Measurements from ENCODE around the gene SLC12A8.

SLC12A8 gene

GRCh38 chr3:125186261-125186787 lies 26.2 kb downstream of the SLC12A8 start:
- peak; percentile 17 for DNase-seq

GRCh38 chr3:125185805-125186204 lies 26.7 kb downstream of the SLC12A8 start:
- no peak for DNase-seq

GRCh38 chr3:125179884-125180240 lies 32.7 kb downstream of the SLC12A8 start:
- no peak for DNase-seq

DNA sequence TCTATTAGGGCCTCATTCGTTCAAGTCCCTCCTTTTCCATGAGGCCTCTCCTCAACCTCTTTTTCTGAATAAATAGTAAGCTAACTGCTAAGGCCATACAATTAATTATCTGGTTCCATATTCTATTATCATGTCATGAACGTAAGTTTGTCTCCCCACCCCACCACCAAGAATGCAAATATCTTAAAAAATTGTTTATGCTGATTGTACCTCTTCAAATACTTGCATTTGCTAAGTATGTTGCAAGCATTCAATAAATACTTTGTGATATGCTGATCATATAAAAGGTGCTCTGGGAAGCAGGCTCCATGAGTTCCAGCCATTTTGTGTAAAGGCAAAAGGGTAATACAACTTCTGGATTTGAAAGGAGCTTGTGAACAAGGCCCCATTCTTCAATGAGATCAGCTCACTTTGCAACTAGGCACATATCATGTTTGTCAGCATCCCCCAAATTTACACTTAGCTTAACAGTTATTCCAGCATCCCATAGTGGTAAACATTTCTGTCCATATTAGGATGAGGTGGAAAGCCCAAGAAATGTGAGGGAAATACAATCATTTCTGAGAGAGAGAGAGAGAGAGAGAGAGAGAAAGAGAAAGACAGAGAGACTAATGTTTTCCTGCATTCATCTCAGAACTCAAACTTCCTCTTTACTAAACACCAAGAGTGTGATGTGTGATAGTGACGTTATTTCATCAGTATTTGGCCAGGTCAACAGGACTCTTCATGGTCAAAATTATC lies 33.2 kb downstream of the SLC12A8 start:
- no peak for DNase-seq

DNA sequence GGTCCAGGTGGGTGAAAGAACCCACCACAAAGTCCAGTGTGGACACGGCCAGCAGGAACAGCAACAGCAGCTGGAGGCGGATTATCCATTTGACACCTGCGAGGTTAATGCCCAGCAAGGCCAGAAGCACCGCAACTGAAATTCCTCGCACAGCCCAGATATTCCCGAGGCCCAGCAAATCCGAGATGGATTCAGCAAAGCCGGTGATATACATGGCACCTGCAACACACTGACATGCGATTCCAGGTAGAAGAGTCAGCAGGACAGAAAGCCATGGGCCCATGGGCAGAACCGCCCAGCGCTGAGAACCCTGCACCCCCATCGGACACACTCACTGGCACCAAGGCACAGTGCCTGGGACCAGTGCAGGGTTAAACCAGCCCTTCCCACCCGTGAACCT lies 34.8 kb downstream of the SLC12A8 start:
- DNase-seq: no peak

GRCh38 chr3:125175295-125176078 lies 37.1 kb downstream of the SLC12A8 start:
- DNase-seq: no peak

- no peak for DNase-seq
These were observed 40.2 kb downstream of the SLC12A8 start for GRCh38 chr3:125172346-125172745.

DNA sequence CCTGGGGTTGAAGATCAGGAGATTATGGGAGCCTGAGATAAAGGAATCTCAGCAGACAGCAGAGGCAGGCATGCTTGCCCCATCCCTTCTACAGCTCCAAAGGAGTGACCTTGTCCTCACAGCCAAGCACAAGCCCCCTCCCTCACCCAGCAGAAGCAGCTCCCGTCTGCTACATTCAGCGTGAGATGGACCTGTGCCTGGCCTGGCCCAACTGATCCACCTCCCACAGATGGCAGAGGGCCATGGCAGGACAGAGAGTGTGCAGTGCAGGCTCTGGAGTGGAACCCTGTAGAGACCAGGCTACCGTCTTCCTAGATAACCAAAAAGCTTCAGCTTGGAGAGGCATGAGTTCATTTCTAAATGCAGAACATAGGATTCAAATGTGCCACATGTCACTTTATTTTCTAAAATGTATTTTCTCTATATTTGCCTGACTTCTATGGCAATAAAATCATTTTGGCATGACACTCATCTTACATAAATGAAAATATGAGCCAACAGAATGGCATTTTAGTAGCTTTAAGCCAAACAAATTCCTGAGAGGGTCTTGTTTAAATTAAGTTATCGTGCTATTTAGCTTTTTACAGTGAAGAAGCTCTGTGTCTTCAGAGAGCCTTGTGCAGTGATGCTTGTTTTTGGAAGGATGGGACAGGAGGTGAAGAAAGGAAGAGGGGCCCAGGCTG lies 43.7 kb downstream of the SLC12A8 start:
- DNase-seq: no peak

- no peak for DNase-seq
These were observed 45.9 kb downstream of the SLC12A8 start for GRCh38 chr3:125166599-125167136.

GRCh38 chr3:125165948-125166553 lies 46.5 kb downstream of the SLC12A8 start:
- no peak for DNase-seq

DNA sequence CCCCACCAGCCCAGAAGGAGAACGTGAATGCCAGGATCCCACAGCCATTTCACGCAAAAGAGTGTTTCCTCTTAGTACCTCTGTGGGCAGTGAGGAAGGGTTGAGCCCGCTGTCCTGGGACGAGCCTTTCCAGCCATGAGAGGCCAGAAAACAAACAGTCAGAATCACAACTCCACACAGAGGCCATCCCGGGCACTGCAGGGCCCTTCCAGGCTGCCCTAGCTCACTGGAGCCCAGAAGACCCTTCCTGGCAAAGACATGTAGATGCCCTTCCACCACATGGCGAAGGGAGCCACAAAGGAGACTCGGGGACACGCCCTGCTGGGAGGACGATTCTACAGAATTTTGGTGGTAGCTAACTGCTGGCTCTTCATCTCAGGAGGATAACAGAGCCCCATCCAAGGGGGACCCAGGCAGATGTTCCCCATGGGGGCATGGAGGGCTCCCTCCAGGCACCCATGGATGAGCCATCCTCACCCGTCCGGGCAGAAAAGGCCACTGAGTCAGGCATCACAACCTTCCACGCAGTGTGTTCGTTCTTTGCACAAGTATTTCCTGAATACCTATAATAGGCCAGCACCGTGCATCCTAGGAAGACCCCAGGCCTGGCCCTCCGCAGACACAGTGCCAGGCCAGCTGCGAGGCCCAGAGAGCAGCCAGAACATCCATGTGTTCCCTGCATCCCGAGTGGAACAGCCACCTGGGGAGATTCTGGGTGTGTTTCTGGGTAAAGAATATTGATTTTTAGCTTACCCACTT lies 47.2 kb downstream of the SLC12A8 start:
- DNase-seq: no peak

DNA sequence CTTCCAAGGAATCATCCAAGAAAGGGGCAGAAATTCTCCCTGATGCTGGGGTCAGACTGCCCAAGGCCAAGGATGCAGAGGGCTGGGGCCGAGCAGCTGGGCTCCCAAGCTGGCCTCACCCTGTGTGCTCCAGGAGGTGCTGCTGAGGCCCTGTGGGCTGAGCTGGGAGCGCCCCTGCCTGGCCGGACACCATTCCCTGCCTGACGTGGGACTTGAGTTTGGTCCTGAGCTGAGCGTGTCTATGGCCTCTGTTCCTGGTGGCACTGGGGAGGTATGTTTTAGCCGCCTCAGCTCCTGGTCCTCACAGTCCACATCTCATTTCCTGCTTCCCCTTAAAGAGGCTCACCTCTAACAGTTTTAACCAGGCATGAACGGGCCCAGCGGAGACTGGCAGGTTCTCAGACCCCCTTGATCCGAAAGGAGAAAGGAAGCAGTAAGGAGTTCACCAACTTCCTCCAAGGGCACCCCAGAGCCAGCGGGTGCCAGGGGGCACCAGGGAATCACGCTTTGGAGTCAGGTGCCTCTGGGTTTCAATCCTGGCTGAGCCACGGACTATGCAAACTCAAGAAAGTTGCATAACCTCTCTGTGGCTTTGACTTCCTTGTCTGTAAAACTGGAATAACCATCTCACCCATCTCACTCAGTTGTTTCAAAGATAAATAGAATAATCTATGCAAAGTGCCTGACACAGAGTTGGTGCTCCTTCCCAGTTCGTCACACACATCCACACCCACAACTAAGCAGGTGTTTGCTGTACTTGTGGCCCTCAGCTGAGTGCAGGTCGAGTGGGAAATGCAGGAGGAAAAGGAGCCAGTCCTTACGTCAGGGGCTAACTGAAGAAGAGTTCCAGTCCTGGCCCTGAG lies 48.6 kb downstream of the SLC12A8 start:
- no peak for DNase-seq

DNA sequence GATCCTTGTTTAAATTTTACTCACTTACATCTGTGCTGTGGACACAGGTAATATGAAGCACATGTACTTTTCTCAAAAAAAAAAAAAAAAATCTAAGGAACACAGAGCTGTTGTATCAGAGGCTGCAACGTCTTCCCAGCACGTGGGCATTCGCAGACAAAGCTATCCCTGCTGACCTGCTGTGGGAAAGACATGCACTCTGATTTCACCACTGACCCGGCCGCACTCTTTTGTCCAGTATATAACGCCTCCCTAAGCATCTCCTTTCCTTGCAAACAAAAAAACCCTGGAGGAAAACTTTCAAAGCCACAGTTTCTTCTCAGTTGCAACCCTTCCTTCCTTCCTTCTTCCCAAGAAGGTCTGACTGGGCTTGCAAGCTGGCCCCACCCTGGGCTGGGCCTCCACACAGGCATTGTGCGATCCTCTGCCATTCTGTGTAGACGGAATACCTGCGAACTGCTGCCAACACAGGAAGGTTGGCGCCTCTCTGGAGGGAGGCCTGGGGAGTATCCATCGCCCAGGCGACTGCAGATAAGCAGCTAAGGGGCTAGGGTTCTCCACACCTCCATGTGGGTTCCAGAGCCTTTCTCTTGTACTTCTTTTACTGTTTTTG lies 50.8 kb downstream of the SLC12A8 start:
- DNase-seq: no peak

DNA sequence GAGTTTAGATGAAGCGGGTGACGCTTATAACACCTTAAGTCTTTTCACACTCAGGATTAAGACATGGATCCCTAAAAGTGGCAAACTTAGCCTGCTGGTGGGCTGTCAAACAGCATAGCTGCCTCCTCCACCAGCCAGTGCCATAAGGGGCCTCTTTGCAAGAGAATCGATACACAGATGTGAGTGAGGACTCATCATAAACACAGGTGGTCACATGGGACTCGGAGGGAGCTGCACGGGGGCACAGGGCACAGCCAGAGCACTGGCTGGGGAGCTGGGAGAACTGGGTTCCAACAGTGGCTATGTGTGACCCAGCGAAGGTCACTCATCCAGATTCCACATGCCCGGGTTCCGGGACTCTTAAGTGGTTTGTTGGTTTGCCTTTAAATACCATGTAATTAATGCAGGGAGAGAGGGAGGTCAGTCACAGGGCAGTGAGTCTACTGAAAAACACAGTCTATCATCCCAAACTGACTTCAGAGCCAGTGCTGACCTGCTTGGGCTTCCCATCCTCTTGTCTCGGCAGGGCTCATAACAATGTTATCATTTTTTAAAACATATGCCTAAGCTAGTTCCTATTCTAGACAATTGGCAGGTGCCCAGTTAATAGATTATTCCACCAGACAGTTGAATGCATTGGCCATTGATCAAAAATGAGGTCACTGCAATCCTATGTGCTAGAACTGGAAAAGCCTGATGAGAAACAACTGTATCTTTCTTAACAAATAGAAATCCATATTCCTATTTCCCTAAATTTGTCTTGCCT lies 51.8 kb downstream of the SLC12A8 start:
- DNase-seq: no peak

- DNase-seq: no peak
These were observed 55.4 kb downstream of the SLC12A8 start for GRCh38 chr3:125157183-125157582.

DNA sequence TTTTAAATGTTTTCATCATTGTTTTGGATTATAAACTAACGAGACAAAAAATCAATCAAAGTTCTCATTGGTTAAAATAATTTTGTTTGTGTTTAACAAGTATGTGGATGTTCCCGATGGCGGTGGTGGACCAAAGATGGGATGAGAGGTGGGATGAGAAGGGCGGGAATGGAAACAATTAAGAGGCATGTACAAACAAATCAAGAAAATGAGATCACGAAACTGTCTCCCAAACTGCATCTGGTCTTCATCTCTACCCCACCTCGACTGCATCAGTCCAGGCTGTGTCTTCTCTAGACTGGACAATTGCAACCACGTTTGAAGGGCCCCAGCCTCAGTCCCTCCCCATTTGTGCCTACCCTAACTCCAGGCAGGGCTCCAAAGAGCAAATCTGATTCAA lies 56.1 kb downstream of the SLC12A8 start:
- no peak for DNase-seq

DNA sequence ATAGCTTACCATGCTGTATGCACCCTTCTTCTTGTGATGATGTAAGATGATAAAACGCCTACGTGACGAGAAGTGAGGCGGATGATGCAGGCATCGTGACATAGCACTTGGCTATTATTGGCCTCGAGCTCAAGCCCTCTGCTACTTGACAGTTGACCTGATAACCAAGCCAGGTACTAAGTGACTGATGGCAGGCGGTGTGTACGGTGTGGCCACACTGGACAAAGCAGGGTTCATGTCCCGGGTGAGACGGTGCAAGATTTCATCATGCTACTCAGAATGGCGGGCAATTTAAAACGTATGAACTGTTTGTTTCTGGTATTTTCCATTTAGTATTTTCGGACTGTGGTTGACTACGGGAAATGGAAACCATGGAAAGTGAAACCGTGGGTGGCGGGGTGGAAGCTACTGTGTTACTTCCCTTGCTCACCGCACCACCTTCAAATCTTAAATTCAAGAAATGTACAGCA lies 57.7 kb downstream of the SLC12A8 start:
- DNase-seq: no peak

DNA sequence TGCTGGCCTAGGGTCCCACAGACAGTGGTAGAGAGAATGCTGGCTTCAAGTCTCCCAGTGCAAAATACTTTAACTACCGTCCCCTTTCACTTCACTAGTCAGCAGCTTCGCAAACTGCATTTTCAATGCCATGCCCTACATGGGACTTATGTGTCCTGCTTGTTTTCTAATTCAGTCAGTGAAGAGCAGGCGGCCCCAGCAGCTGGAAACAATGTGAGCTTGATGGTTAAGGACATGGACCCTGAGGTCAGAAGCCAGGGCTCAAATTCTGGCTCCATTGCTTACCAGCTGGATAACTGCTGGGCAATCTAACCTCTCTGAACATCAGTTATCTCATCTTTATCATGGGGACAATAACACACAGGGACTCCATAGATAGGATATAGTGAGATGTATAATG lies 58.4 kb downstream of the SLC12A8 start:
- DNase-seq: no peak

- DNase-seq: no peak
These were observed 59.6 kb downstream of the SLC12A8 start for GRCh38 chr3:125152951-125153350.

GRCh38 chr3:125151916-125152315 lies 60.6 kb downstream of the SLC12A8 start:
- no peak for DNase-seq

Measured in NCI-H2171 (cell line).